H1 (cell line): ENCODE measurements around the gene DLG4. TPM values are rescaled to one million over a fixed set of nuclear protein-coding genes. Genes with fewer than 3 reads are reported as not detected.
A peak's percentile ranks its signal among the peaks of the same experiment; 100 is the strongest.

ENCODE experiments used
- CTCF ChIA-PET: fragments of 300-600 bp; sonication (Branson Sonifier 250); formaldehyde crosslinking; loops from one replicate; lab custom pipeline; 2021; ENCODE audit not compliant: partially characterized antibody; lab: Charles Lee
- POLR2A ChIA-PET: fragments of 300-600 bp; sonication (Branson Sonifier 250); formaldehyde crosslinking; loops from one replicate; lab custom pipeline; 2021; ENCODE audit warnings: inconsistent platforms; ENCODE audit not compliant: partially characterized antibody; lab: Charles Lee
- DNase-seq, 2 experiments: peaks; one replicate each; pipeline versions ENCODE4 v3.0.0 to v3.0.0-alpha.2; 2010 to 2022; ENCODE audit warnings: low spot score in 2 of 2, low read depth in 1 of 2, mixed read lengths in 1 of 2
- FAIRE-seq: peaks from 2 replicates; lab custom pipeline; 2011; peaks lifted over from hg19 to GRCh38; lab: Jason Lieb, UNC
- H2AFZ ChIP-seq: 2 replicates; pipeline ENCODE4 v1.8.1; 2012; ENCODE audit warnings: low read length, inconsistent platforms
- H2AK5ac ChIP-seq: 2 replicates; pipeline ENCODE4 v1.6.1; 2013; ENCODE audit warnings: low read depth, low read length
- H2BK120ac ChIP-seq: replicated peaks from 2 replicates; pipeline ENCODE3; 2013; ENCODE audit warnings: low read depth, low read length, inconsistent platforms
- H2BK12ac ChIP-seq: 2 replicates; pipeline ENCODE4 v1.6.1; 2013; ENCODE audit warnings: low read depth, low read length
- H2BK15ac ChIP-seq: 2 replicates; pipeline ENCODE4 v1.6.1; 2013; ENCODE audit warnings: low read length
- H2BK20ac ChIP-seq: 2 replicates; pipeline ENCODE4 v1.6.1; 2013; ENCODE audit warnings: low read length
- H2BK5ac ChIP-seq: 2 replicates; pipeline ENCODE4 v1.6.1; 2013; ENCODE audit warnings: low read depth, low read length
- H3K14ac ChIP-seq: 2 replicates; pipeline ENCODE4 v1.6.1; 2013; ENCODE audit warnings: inconsistent platforms; ENCODE audit not compliant: insufficient read length
- H3K18ac ChIP-seq: 2 replicates; pipeline ENCODE4 v1.6.1; 2013; ENCODE audit warnings: low read length; ENCODE audit errors: extremely low read depth
- H3K23ac ChIP-seq: 2 replicates; pipeline ENCODE4 v1.6.1; 2013; ENCODE audit warnings: inconsistent platforms; ENCODE audit not compliant: insufficient read length
- H3K23me2 ChIP-seq: 2 replicates; pipeline ENCODE4 v1.6.1; 2013; ENCODE audit warnings: low read depth, low read length
- H3K27ac ChIP-seq: 2 replicates; pipeline ENCODE4 v1.6.1; 2011; ENCODE audit warnings: low read depth, low read length, inconsistent platforms
- H3K27me3 ChIP-seq, 4 experiments: replicated peaks in 1 of 4; 1 replicate in 1 of 4; 2 replicates in 3 of 4; pipeline versions ENCODE4 v1.6.1 to v1.8.1; 2011 to 2013; ENCODE audit warnings: low read length in 3 of 4, mild to moderate bottlenecking in 3 of 4, inconsistent platforms in 2 of 4, mixed read lengths in 2 of 4, moderate library complexity in 1 of 4; ENCODE audit not compliant: control insufficient read depth in 3 of 4, insufficient read depth in 3 of 4; ENCODE audit errors: extremely low read depth in 1 of 4
- H3K36me3 ChIP-seq, 4 experiments: 2 replicates each; pipeline versions ENCODE4 v1.6.1 to v1.8.1; 2011 to 2013; ENCODE audit warnings: mild to moderate bottlenecking in 4 of 4, low read length in 3 of 4, moderate library complexity in 2 of 4, control low read depth in 1 of 4, inconsistent platforms in 1 of 4; ENCODE audit not compliant: insufficient read depth in 4 of 4, control insufficient read depth in 2 of 4
- H3K4ac ChIP-seq: replicated peaks from 2 replicates; pipeline ENCODE3; 2013; ENCODE audit warnings: low read length, low read depth, mixed read lengths, inconsistent platforms; ENCODE audit not compliant: insufficient read length
- H3K4me1 ChIP-seq, 4 experiments: replicated peaks in 1 of 4; 1 replicate in 1 of 4; 2 replicates in 3 of 4; pipeline versions ENCODE4 v1.6.1 to v1.8.1; 2011 to 2013; ENCODE audit warnings: low read length in 3 of 4, inconsistent platforms in 2 of 4, mixed read lengths in 1 of 4; ENCODE audit not compliant: insufficient read depth in 4 of 4, control insufficient read depth in 3 of 4
- H3K4me2 ChIP-seq, 2 experiments: 2 replicates each; pipeline versions ENCODE4 v1.6.1 to v1.8.1; 2011 to 2013; ENCODE audit warnings: low read depth in 2 of 2, low read length in 2 of 2, control low read depth in 1 of 2, inconsistent platforms in 1 of 2, mild to moderate bottlenecking in 1 of 2; ENCODE audit not compliant: insufficient read depth in 1 of 2
- H3K4me3 ChIP-seq, 4 experiments: fragments of 200-600, 300-600 bp in 1 of 4; sonication (generic), shearing (Covaris generic), sonication (Bioruptor Twin) in 1 of 4; 2 replicates each; pipeline versions ENCODE4 v1.5.1 to v1.8.1; 2011 to 2016; ENCODE audit warnings: low read length in 4 of 4, low read depth in 3 of 4, control low read depth in 2 of 4, inconsistent platforms in 2 of 4, mild to moderate bottlenecking in 2 of 4, mixed read lengths in 1 of 4, moderate library complexity in 1 of 4; ENCODE audit not compliant: insufficient read depth in 2 of 4; ENCODE audit errors: extremely low read depth in 1 of 4
- H3K56ac ChIP-seq: replicated peaks from 2 replicates; pipeline ENCODE3; 2013; ENCODE audit warnings: low read depth, mild to moderate bottlenecking, mixed read lengths, low read length, inconsistent platforms; ENCODE audit not compliant: insufficient read length
- H3K79me1 ChIP-seq: 2 replicates; pipeline ENCODE4 v1.6.1; 2013; ENCODE audit warnings: low read depth, low read length, control low read depth
- H3K79me2 ChIP-seq, 2 experiments: 2 replicates each; pipeline versions ENCODE4 v1.6.1 to v1.8.1; 2012 to 2013; ENCODE audit warnings: low read length in 2 of 2, mild to moderate bottlenecking in 2 of 2, inconsistent platforms in 1 of 2; ENCODE audit not compliant: insufficient read depth in 2 of 2, control insufficient read depth in 1 of 2
- H3K9ac ChIP-seq, 4 experiments: replicated peaks in 1 of 4; 1 replicate in 1 of 4; 2 replicates in 3 of 4; pipeline versions ENCODE4 v1.6.1 to v1.8.1; 2011 to 2013; ENCODE audit warnings: low read depth in 3 of 4, low read length in 3 of 4, control low read depth in 2 of 4, mild to moderate bottlenecking in 2 of 4, moderate library complexity in 2 of 4, inconsistent platforms in 1 of 4; ENCODE audit errors: extremely low read depth in 1 of 4
- H3K9me3 ChIP-seq, 2 experiments: 2 replicates each; pipeline versions ENCODE4 v1.6.1 to v1.8.1; 2012 to 2013; ENCODE audit warnings: mild to moderate bottlenecking in 2 of 2, moderate library complexity in 2 of 2, control low read depth in 1 of 2, inconsistent platforms in 1 of 2, low read depth in 1 of 2, low read length in 1 of 2, mixed read lengths in 1 of 2; ENCODE audit not compliant: insufficient read depth in 2 of 2
- H4K20me1 ChIP-seq, 2 experiments: replicated peaks in 1 of 2; 2 replicates each; pipeline versions ENCODE3 to v1.8.1; 2011 to 2013; ENCODE audit warnings: inconsistent platforms in 2 of 2, low read length in 2 of 2, mild to moderate bottlenecking in 1 of 2; ENCODE audit not compliant: insufficient read depth in 2 of 2, control insufficient read depth in 1 of 2
- H4K5ac ChIP-seq: 2 replicates; pipeline ENCODE4 v1.6.1; 2013; ENCODE audit warnings: low read length, low read depth, mixed read lengths, inconsistent platforms; ENCODE audit not compliant: insufficient read length
- H4K8ac ChIP-seq: 2 replicates; pipeline ENCODE4 v1.8.0; 2013; ENCODE audit warnings: mild to moderate bottlenecking, moderate library complexity, low read length, inconsistent platforms; ENCODE audit not compliant: insufficient read depth; ENCODE audit errors: extremely low read depth
- H4K91ac ChIP-seq: replicated peaks from 2 replicates; pipeline ENCODE3; 2013; ENCODE audit warnings: low read length, mixed read lengths, inconsistent platforms; ENCODE audit not compliant: insufficient read length
- ASH2L ChIP-seq: fragments of 200-600, 300-600 bp; sonication (generic); IDR thresholded peaks from one replicate; pipeline ENCODE4 v1.7.1; 2017; ENCODE audit warnings: low read length
- EP300 ChIP-seq, 2 experiments: IDR thresholded peaks; 1 replicate in 1 of 2; 2 replicates in 1 of 2; pipeline ENCODE4 v1.6.1; 2011 to 2012; ENCODE audit warnings: low read depth in 2 of 2, low read length in 2 of 2, mild to moderate bottlenecking in 2 of 2, borderline replicate concordance in 1 of 2, inconsistent platforms in 1 of 2, moderate library complexity in 1 of 2
- EZH2 ChIP-seq: fragments of 200-600 bp; sonication (generic); IDR thresholded peaks from 2 replicates; pipeline ENCODE4 v1.7.1; 2012; ENCODE audit warnings: low read depth, mild to moderate bottlenecking, moderate library complexity, low read length, inconsistent platforms; ENCODE audit not compliant: severe bottlenecking
- FOSL1 ChIP-seq: IDR thresholded peaks from 2 replicates; pipeline ENCODE4 v1.6.1; 2011; ENCODE audit warnings: mild to moderate bottlenecking, low read depth, low read length, moderate library complexity; ENCODE audit not compliant: insufficient read depth
- GABPA ChIP-seq: IDR thresholded peaks from 2 replicates; pipeline ENCODE4 v1.6.1; 2011; ENCODE audit warnings: mild to moderate bottlenecking, low read length, moderate library complexity, borderline replicate concordance; ENCODE audit not compliant: insufficient read depth
- POU5F1 ChIP-seq: IDR thresholded peaks from 2 replicates; pipeline ENCODE4 v1.6.1; 2011; ENCODE audit warnings: low read depth, mild to moderate bottlenecking, low read length, moderate library complexity
- RXRA ChIP-seq: IDR thresholded peaks from 2 replicates; pipeline ENCODE4 v1.6.1; 2011; ENCODE audit warnings: low read depth, mild to moderate bottlenecking, low read length, moderate library complexity; ENCODE audit not compliant: insufficient read depth
- TAF1 ChIP-seq: IDR thresholded peaks from 2 replicates; pipeline ENCODE4 v1.6.1; 2011; ENCODE audit warnings: mild to moderate bottlenecking, low read depth, low read length
- TCF12 ChIP-seq: IDR thresholded peaks from 2 replicates; pipeline ENCODE4 v1.6.1; 2011; ENCODE audit warnings: low read depth, mild to moderate bottlenecking, low read length
- YY1 ChIP-seq: IDR thresholded peaks from 2 replicates; pipeline ENCODE4 v1.6.1; 2011; ENCODE audit warnings: low read depth, mild to moderate bottlenecking, low read length
- WGBS, 2 experiments: shearing (Covaris generic) in 1 of 2; methylation state at CpG; one replicate each; pipeline versions ENCODE4 v1.1.6 to v1.1.7; 2013 to 2015; ENCODE audit warnings: low lambda C conversion rate in 2 of 2, mixed read lengths in 2 of 2, inconsistent platforms in 1 of 2, low coverage in 1 of 2, missing lambda C conversion rate in 1 of 2; ENCODE audit not compliant: insufficient replicate concordance in 2 of 2, insufficient coverage in 1 of 2, insufficient read length in 1 of 2; ENCODE audit errors: extremely low coverage in 1 of 2, missing lambda C conversion rate in 1 of 2; 5-methylcytosine and 5-hydroxymethylcytosine counted together
- polyA plus RNA-seq, 7 experiments: library from polyadenylated mRNA; depleted of rRNA in 3 of 7; stranded (reverse) in 5 of 7; unstranded in 2 of 7; fragments of >200 nt in 5 of 7; fragments of 200-250 nt in 2 of 7; gene quantifications; 1 replicate in 5 of 7; 2 replicates in 1 of 7; 4 replicates in 1 of 7; pipeline versions ENCODE4 v1.2.1 to v1.2.3, GENCODE V29; 2011 to 2013; ENCODE audit warnings: missing spikeins in 2 of 7, mixed read lengths in 2 of 7
- total RNA-seq: library from RNA; stranded (reverse); fragmentation: NEBNext Ultra II Directional; extraction: Animal tissue kit (Norgen Biotek cat#: 25700); gene quantifications from 2 replicates; pipeline ENCODE4 v1.2.1, GENCODE V29; 2021
- TF ChIP-seq, protein P1 (sequence below): IDR thresholded peaks from 2 replicates; pipeline ENCODE4 v1.6.1; 2012; ENCODE audit warnings: inconsistent platforms

The DLG4 gene
- total and polyA plus RNA-seq, 2 of the 8 experiments (the other 6 are each of a cell fraction or from before 2014, with no cell fraction given) = 18.9 to 45.9 TPM

DNA sequence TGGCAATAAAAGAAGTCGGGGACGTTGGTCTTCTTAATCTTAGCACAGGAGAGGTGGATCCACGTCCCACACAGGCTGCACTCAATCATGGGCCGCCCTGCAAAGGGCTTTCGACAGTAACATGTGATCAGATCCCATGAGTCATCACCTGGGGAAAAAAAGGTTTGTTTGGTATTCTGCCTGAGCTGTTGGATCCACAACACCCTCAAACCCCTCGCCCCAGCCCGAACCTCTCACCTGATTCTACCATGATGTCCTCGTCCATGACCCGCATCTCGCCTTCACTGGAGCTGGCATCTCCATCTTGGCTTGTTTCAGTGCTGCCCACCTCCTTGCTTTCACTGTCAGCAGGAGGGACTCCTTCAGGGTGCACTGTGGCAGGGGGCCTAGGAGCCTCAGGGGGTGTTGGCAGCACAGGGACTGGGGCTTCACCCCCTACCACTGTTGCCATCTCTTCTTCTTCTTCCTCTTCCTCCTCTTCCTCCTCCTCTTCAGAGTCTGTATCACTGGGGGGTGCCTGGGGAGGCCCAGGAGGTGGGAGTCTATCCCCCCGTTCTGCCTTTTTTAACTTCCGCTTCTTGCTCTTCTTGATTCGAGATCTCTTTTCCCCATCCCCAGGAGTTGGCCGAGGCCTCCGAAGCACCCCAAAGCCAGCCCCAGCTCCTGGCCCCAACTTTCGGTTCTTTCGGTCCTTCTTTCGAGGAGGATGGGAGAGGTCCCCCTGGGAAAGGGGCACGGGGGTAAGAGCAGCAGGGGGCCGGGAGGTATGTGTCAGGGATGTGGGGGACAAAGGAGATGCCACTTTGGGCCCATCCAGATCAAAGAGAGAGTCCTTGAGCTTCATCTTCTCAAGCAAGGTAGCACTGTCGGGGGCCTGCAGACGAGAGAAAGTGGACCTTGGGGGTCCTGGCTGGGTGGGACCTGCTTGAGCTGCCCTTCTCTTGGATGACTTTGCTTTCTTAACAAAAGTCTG is 16.3 kb upstream of the DLG4 start:
- H2BK15ac ChIP-seq = no peak overlapping the region
- no peak overlapping the region for H2BK12ac ChIP-seq
- no peak overlapping the region for H2AK5ac ChIP-seq
- H3K4me3 ChIP-seq = no peak overlapping the region
- no peaks in the 10 kb centered on the region for H3K9me3 ChIP-seq
- H3K4me2 ChIP-seq = no peak overlapping the region
- H3K4me1 ChIP-seq = peaks cover 4 to 22% (median 9%) of the 10 kb centered on the region in 4 experiments
- no peak overlapping the region for H2BK20ac ChIP-seq
- POLR2A ChIA-PET = interaction anchor here (0.8 to 19.7 kb wide), 13 partner anchors 8 to 353 kb away, joined by 3 to 386 read pairs (median 11); partner anchors contain the start of genes ACADVL, CLDN7, CTDNEP1 and DLG4
- CTCF ChIA-PET = interaction anchor here (0.7 to 6.4 kb wide), 4 partner anchors 15 to 214 kb away, joined by 3 to 46 read pairs (median 4); partner anchors contain the start of genes ACADVL and DLG4
- peaks cover 3% of the 10 kb centered on the region; the same call in 1 of the 2 replicates for H3K23me2 ChIP-seq
- H3K36me3 ChIP-seq = peaks cover 15 to 35% (median 22%) of the 10 kb centered on the region in 4 experiments; a peak in 6 of 8 replicates
- no peak overlapping the region for H3K9ac ChIP-seq
- no peaks in the 10 kb centered on the region for H3K27me3 ChIP-seq
- WGBS, 2 experiments = 90% methylated on average over 22 of the region's 22 CpGs; no CpG with 5 or more reads in 1 of the 2 experiments
- DNase-seq (no peak), FAIRE-seq (no peak)
- no peak overlapping the region for H3K23ac ChIP-seq
- peak overlapping the region; percentile 82; the same call in 1 of the 2 replicates for H4K8ac ChIP-seq
- H3K79me2 ChIP-seq = peaks cover 13 to 68% of the 10 kb centered on the region in 2 experiments
- no peak overlapping the region for H3K27ac ChIP-seq
- H3K4ac ChIP-seq = no peak overlapping the region
- H3K79me1 ChIP-seq = peaks cover 11% of the 10 kb centered on the region
- no peak overlapping the region for H4K5ac ChIP-seq
- H3K14ac ChIP-seq = no peak overlapping the region
- no peak overlapping the region for H2BK5ac ChIP-seq
- no peak overlapping the region for H4K91ac ChIP-seq
- no peak overlapping the region for H2BK120ac ChIP-seq
- no peak overlapping the region for H3K56ac ChIP-seq
- H4K20me1 ChIP-seq = peaks cover 17 to 28% of the 10 kb centered on the region in 2 experiments
- H2AFZ ChIP-seq = no peak overlapping the region
- no peak overlapping the region for H3K18ac ChIP-seq
- TF ChIP-seq, protein P1, sequence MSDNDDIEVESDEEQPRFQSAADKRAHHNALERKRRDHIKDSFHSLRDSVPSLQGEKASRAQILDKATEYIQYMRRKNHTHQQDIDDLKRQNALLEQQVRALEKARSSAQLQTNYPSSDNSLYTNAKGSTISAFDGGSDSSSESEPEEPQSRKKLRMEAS = no peak
- TF ChIP-seq EZH2 = no peak
- TF ChIP-seq POU5F1 = no peak
- no peak for TF ChIP-seq FOSL1
- TF ChIP-seq EP300 (IDR thresholded peaks at IDR 0.05; ENCODE audit: borderline replicate concordance in 1 of 2, low read depth in 2 of 2, low read length in 2 of 2) = no peak
- no peak for TF ChIP-seq TAF1
- TF ChIP-seq ASH2L = no peak
- no peak for TF ChIP-seq GABPA
- no peak for TF ChIP-seq RXRA
- TF ChIP-seq YY1 = no peak
- no peak for TF ChIP-seq TCF12
